ENCODE results near the gene TOPAZ1. TPM values are rescaled to one million over a fixed set of nuclear protein-coding genes. Genes with fewer than 3 reads are reported as not detected.

Gene TOPAZ1
- total RNA-seq, 1 donor from 2014 or later = not detected

- TF ChIP-seq CTCF (IDR thresholded peaks at IDR 0.05; ENCODE audit: unreplicated experiment) = no peak
- no peak overlapping the region for H3K4me3 Mint-ChIP-seq (ENCODE audit: unreplicated experiment)
- no peaks in the 10 kb centered on the region for H3K36me3 Mint-ChIP-seq (ENCODE audit: low read depth, unreplicated experiment)
- H3K27ac Mint-ChIP-seq (ENCODE audit: unreplicated experiment) = no peak overlapping the region
- no peaks in the 10 kb centered on the region for H3K9me3 Mint-ChIP-seq (ENCODE audit: unreplicated experiment)
- no peaks in the 10 kb centered on the region for H3K27me3 Mint-ChIP-seq (ENCODE audit: unreplicated experiment)
- H3K4me1 Mint-ChIP-seq (ENCODE audit: unreplicated experiment) = no peaks in the 10 kb centered on the region
- no peak for DNase-seq (ENCODE audit: low spot score)
Measured at GRCh38 chr3:44292947-44293346, 51.3 kb downstream of the TOPAZ1 start.

GRCh38 chr3:44297255-44297654 is 55.6 kb downstream of the TOPAZ1 start:
- Mint-ChIP-seq H3K27me3 (ENCODE audit: unreplicated experiment) (no peaks in the 10 kb centered on the region), H3K4me1 (ENCODE audit: unreplicated experiment) (no peaks in the 10 kb centered on the region), H3K4me3 (ENCODE audit: unreplicated experiment) (no peak overlapping the region), H3K36me3 (ENCODE audit: low read depth, unreplicated experiment) (no peaks in the 10 kb centered on the region), H3K9me3 (ENCODE audit: unreplicated experiment) (no peaks in the 10 kb centered on the region), H3K27ac (ENCODE audit: unreplicated experiment) (no peak overlapping the region)
- no peak for DNase-seq (ENCODE audit: low spot score)
- TF ChIP-seq CTCF (IDR thresholded peaks at IDR 0.05; ENCODE audit: unreplicated experiment) = no peak

- Mint-ChIP-seq H3K4me1 (ENCODE audit: unreplicated experiment) (peaks cover 5% of the 10 kb centered on the region), H3K27me3 (ENCODE audit: unreplicated experiment) (no peaks in the 10 kb centered on the region), H3K4me3 (ENCODE audit: unreplicated experiment) (no peak overlapping the region), H3K27ac (ENCODE audit: unreplicated experiment) (no peak overlapping the region), H3K36me3 (ENCODE audit: low read depth, unreplicated experiment) (no peaks in the 10 kb centered on the region), H3K9me3 (ENCODE audit: unreplicated experiment) (no peaks in the 10 kb centered on the region)
- no peak for DNase-seq (ENCODE audit: low spot score)
- no peak for TF ChIP-seq CTCF (IDR thresholded peaks at IDR 0.05; ENCODE audit: unreplicated experiment)
Measured at GRCh38 chr3:44301746-44302145, 60.1 kb downstream of the TOPAZ1 start.

- no peak for DNase-seq (ENCODE audit: low spot score)
- H3K27ac Mint-ChIP-seq (ENCODE audit: unreplicated experiment) = no peak overlapping the region
- H3K4me1 Mint-ChIP-seq (ENCODE audit: unreplicated experiment) = no peaks in the 10 kb centered on the region
- no peaks in the 10 kb centered on the region for H3K27me3 Mint-ChIP-seq (ENCODE audit: unreplicated experiment)
- no peak overlapping the region for H3K4me3 Mint-ChIP-seq (ENCODE audit: unreplicated experiment)
- TF ChIP-seq CTCF (IDR thresholded peaks at IDR 0.05; ENCODE audit: unreplicated experiment) = no peak
- no peaks in the 10 kb centered on the region for H3K36me3 Mint-ChIP-seq (ENCODE audit: low read depth, unreplicated experiment)
- H3K9me3 Mint-ChIP-seq (ENCODE audit: unreplicated experiment) = no peaks in the 10 kb centered on the region
Measured at GRCh38 chr3:44309500-44309899, 67.8 kb downstream of the TOPAZ1 start.

GRCh38 chr3:44318891-44319311 is 77.2 kb downstream of the TOPAZ1 start:
- Mint-ChIP-seq H3K27ac (ENCODE audit: unreplicated experiment) (no peak overlapping the region), H3K27me3 (ENCODE audit: unreplicated experiment) (no peaks in the 10 kb centered on the region), H3K4me3 (ENCODE audit: unreplicated experiment) (no peak overlapping the region), H3K36me3 (ENCODE audit: low read depth, unreplicated experiment) (no peaks in the 10 kb centered on the region), H3K4me1 (ENCODE audit: unreplicated experiment) (no peaks in the 10 kb centered on the region), H3K9me3 (ENCODE audit: unreplicated experiment) (no peaks in the 10 kb centered on the region)
- DNase-seq (ENCODE audit: low spot score) = no peak
- TF ChIP-seq CTCF (IDR thresholded peaks at IDR 0.05; ENCODE audit: unreplicated experiment) = no peak
